Measurements from ENCODE around the gene NCK1.

NCK1 gene

DNA sequence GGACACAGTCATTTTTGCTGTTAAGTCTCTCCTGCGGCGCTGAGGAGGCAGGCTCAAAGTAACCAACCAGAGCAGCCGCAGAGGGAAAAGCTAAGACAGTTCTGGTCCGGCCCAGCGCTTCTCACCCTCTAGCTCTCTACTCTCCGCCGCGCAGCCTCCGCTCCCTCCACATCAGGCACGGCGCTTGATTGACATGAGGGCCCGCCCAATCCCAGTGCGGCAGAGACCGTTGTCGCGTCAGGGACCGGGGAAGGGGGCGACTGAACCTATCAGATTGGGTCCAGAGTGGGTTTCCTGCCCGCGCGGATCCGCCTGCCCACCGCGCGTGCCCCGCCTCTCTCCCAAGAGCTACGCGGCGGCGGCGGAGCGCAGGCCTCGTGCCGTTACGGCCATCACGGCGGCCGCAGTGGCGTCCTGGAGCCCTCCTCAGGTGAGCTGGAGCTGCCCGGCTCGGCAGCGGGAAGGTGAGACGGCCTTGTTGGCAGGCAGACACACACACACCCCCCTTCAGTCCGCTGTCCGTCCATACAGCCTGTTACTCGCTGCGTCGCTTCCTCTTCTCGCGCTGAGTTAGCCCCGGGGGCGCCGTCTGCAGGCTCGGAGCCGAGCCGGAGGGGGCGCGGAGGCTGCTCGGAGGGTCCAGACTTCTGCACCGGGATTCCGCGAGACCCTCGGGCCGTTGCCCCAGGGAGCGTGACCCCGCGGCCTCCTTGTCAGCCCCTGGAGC lies at the start of gene NCK1:
NCK1 (plus strand) TSS at position 319 of the 727 bp plus-strand sequence. CDS start 65,794 bp downstream, outside the sequence.
- peak; percentile 96 for DNase-seq

DNA sequence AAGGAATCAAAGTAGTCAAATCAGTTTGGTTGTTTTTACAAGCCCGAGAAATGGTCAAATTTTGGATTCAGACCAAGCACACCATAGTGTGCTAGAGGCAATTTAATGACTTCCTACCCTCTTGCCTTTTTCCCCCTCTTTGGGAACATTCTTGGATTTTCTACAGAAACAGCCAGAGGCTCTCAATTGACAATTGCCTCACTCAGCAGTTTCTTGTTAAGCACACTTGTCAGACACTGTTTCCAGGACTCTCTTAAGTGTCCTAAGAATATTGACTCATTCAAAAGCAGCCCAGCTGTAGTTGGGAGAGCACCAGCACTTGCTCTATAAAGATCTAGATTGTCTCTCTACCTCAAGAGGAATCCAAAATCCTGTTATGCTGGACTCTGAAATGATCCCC lies 44.6 kb upstream of the NCK1 start:
- DNase-seq = no peak

- DNase-seq = peak; percentile 67 to 79
Measured at GRCh38 chr3:136818191-136818768, 43.7 kb upstream of the NCK1 start.

- peak; percentile 72 to 74 for DNase-seq
Measured at GRCh38 chr3:136818769-136819391, 43.1 kb upstream of the NCK1 start, which contains the start of gene SLC35G2. SLC35G2 (plus strand) TSS chr3:136819126; CDS start chr3:136854461, 35,335 bp downstream.

GRCh38 chr3:136819392-136819730 lies 42.6 kb upstream of the NCK1 start:
- DNase-seq = peak; percentile 36 to 41

GRCh38 chr3:136819731-136820679 lies 42.0 kb upstream of the NCK1 start:
- peak; percentile 28 to 64 for DNase-seq

GRCh38 chr3:136831461-136831860 lies 30.5 kb upstream of the NCK1 start:
- DNase-seq = no peak

DNA sequence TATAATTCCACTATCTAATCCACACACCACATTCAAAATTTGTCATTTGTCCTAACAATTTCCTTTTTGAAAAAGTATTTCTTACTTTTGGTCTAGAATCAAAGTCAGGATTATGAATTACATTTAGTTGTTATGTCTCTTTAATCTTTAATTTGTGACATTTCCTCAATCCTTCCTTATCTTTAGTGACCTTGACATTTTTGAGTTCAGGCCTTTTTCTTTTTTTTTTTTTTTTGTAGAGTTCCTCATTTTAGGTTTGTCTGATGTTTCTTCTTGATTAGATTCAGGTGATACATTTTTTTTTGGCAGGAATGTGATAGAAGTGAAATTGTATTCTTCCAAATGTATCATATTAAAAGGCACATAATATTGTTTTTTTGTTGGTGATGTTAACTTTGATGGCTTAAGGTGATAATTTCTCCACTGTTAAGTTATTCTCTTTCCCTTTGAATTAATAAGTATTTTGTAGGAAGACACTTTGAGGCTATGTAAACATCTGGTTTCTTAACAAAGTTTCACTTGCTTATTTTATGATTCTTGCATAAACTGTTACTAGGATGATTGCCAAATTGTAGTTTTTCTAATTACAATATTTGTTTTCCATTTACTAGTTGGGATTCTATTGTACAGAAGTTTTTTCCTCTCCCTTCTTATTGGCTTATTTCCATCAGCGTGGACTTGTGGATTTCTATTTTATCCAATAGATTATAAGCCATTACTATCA lies 26.8 kb upstream of the NCK1 start:
- no peak for DNase-seq

DNA sequence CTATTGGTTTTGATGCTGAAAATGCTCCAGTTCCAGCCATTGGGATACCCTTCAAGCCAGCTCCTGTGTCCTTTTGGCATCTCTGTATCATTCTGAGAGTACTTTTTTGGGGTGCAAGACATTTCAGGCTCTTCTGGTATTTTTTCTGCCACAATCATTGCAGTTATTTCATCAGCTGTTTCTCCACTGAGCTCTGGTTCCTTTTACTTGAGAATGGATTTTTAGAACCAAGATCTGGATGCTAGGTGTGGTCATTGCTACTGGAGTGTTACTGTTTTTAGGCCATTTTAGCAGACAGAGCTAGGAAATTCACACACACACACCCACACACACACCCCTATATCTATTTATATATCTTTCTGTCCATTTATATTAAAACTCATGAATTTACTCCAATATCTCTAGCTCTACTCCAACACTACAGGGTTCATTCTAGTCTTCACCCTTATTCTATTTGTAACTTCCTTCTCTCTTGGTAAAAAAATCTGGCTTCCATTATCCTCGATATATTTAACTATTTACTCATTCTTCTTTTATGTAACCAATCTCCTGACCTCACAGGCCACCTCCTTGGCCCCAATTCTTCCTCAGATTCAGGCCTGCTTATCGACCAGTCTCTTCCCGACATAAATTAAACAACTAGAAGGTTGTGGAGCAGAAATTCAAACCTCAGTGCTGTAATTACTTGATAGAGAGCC lies 26.0 kb upstream of the NCK1 start:
- no peak for DNase-seq

GRCh38 chr3:136836511-136837156 lies 25.4 kb upstream of the NCK1 start:
- no peak for DNase-seq

GRCh38 chr3:136838641-136839555 lies 23.1 kb upstream of the NCK1 start:
- DNase-seq = no peak

GRCh38 chr3:136839556-136839931 lies 22.5 kb upstream of the NCK1 start:
- DNase-seq = no peak

DNA sequence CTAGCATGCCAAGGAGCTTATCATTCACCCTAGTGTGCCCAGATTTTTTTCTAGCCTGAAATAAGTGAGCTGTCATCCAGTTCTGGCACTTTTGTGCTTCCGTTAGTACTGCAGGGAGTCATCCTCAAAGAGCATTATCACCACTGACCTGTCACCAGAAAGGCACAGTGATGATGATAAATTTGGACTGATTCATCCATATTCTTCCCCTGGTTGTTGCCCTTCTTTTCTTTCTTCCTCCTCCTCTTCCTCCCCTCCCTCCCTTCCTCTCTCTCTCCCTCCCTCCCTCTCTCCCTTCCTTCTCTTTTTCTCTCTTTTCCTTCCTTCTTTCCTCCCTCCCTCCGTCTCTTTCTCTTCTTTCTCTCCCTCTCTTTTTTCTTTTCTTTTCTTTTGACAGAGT lies 21.8 kb upstream of the NCK1 start:
- no peak for DNase-seq

GRCh38 chr3:136842294-136842693 lies 19.7 kb upstream of the NCK1 start:
- DNase-seq = no peak

GRCh38 chr3:136844724-136845123 lies 17.3 kb upstream of the NCK1 start:
- DNase-seq = no peak

GRCh38 chr3:136852180-136852579 lies 9.8 kb upstream of the NCK1 start:
- no peak for DNase-seq

DNA sequence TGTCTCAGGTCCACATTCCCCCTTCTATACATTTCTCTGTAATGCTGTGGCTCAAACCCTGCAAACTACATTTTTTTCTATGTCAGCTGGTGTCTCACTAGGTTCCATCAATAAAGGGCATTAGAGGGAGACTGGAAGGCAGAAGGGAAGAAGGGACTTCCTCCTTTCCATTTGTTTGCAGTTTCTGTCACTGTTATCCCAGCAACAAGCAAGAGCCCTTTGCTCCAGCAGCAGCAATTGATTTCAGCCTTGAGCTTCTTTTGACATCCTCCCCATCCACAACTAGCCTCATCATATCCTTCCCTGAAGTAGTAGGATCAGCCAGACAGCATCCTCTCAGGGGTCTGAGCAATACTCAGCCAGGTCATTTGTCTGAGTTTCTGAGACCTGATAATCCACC lies 5.3 kb upstream of the NCK1 start:
- no peak for DNase-seq

DNA sequence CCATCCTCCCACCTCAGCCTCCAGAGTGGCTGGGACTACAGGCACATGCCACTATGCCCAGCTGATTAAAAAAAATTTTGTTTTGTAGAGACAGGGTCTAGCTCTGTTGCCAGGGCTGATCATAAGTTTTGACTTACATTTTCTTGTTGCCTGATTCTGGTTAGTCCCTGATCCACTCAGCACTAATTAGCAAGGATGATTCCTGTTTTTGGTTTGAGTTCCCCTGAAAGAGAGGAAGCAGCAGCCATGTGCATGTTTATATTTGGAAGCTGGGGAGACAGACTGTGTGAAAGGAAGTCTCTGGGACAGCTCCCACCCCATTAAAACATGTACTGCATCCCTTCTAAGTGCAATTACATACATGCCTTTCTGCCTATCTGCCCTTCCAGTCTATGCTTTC lies 3.6 kb upstream of the NCK1 start:
- no peak for DNase-seq

DNA sequence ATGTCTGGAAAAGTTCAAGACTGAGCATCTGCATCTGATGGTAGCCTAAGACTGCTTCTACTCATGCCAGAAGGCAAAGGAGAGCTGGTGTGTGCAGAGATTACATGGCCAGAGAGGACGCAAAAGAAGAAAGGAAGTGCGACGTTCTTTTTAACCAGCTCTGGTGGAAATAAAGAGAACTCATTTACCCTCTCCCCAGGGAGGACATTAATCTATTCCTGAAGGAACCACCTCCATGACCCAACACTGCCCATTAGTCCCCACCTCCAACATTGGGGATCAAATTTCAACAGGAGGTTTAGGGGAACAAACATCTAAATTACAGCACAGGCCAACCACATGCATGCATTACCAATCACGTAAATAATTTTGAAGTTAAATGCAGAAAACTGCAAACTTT lies 1.5 kb upstream of the NCK1 start:
- no peak for DNase-seq

Data from SHP77 (cell line).